HEK293 (cell line): ENCODE measurements around the gene GATC.
A peak's percentile ranks its signal among the peaks of the same experiment; 100 is the strongest.

ENCODE experiments used
- CTCF ChIA-PET: fragments of 350-600 bp; formaldehyde crosslinking; extraction: SDS; loops from one replicate; lab custom pipeline; 2021; ENCODE audit warnings: antibody characterized with exemption; lab: Yijun Ruan, JAX
- POLR2A ChIA-PET: fragments of 300-600 bp; formaldehyde crosslinking; extraction: SDS; loops from one replicate; lab custom pipeline; 2020; ENCODE audit warnings: antibody characterized with exemption, inconsistent platforms; lab: Yijun Ruan, JAX
- H3K27ac ChIP-seq: fragments of 200-500 bp; sonication (Bioruptor generic); 2 replicates; pipeline ENCODE4 v1.5.1; 2014; ENCODE audit warnings: low read depth, low read length, control low read depth, inconsistent platforms; ENCODE audit errors: extremely low read depth
- H3K36me3 ChIP-seq, 2 experiments: fragments of 200-500 bp in 1 of 2; sonication (Bioruptor generic) in 1 of 2; 1 replicate in 1 of 2; 2 replicates in 1 of 2; pipeline ENCODE4 v1.5.1; 2014 to 2017; ENCODE audit warnings: inconsistent platforms in 2 of 2, low read length in 2 of 2; ENCODE audit not compliant: control insufficient read depth in 2 of 2, insufficient read depth in 1 of 2
- H3K4me1 ChIP-seq: fragments of 200-500 bp; sonication (Bioruptor generic); 2 replicates; pipeline ENCODE4 v1.5.1; 2014; ENCODE audit warnings: mild to moderate bottlenecking, low read length, inconsistent platforms; ENCODE audit not compliant: control insufficient read depth, insufficient read depth
- H3K4me3 ChIP-seq: 2 replicates; pipeline ENCODE4 v1.5.1; 2011; ENCODE audit warnings: low read depth, mild to moderate bottlenecking, control low read depth, low read length, moderate library complexity
- H3K9me3 ChIP-seq: fragments of 200-500 bp; sonication (Bioruptor generic); 2 replicates; pipeline ENCODE4 v1.5.1; 2014; ENCODE audit warnings: low read depth, low read length, inconsistent platforms; ENCODE audit not compliant: control insufficient read depth, insufficient read depth
- GFI1B ChIP-seq: fragments of 450-650 bp; formaldehyde crosslinking; IDR thresholded peaks from 2 replicates; pipeline ENCODE4 v1.5.1; 2016; ENCODE audit warnings: missing biosample characterization, missing genetic modification characterization
- GLIS1 ChIP-seq: fragments of 450-650 bp; formaldehyde crosslinking; IDR thresholded peaks from 2 replicates; pipeline ENCODE4 v1.5.1; 2016; ENCODE audit warnings: missing biosample characterization, missing genetic modification characterization
- HIC1 ChIP-seq: fragments of 450-650 bp; formaldehyde crosslinking; IDR thresholded peaks from 2 replicates; pipeline ENCODE4 v1.5.1; 2016; ENCODE audit warnings: missing biosample characterization, missing genetic modification characterization
- OSR2 ChIP-seq: fragments of 450-650 bp; formaldehyde crosslinking; IDR thresholded peaks from 2 replicates; pipeline ENCODE4 v1.5.1; 2016; ENCODE audit warnings: missing biosample characterization, missing genetic modification characterization
- PATZ1 ChIP-seq: fragments of 450-650 bp; formaldehyde crosslinking; IDR thresholded peaks from 2 replicates; pipeline ENCODE4 v1.5.1; 2016; ENCODE audit warnings: missing biosample characterization, missing genetic modification characterization
- PBX3 ChIP-seq: sonication (generic); formaldehyde crosslinking; IDR thresholded peaks from 2 replicates; pipeline ENCODE4 v1.8.1; 2022; ENCODE audit warnings: mild to moderate bottlenecking, moderate library complexity, missing genetic modification reagents
- PRDM1 ChIP-seq: fragments of 450-650 bp; formaldehyde crosslinking; IDR thresholded peaks from 2 replicates; pipeline ENCODE4; 2016; ENCODE audit warnings: missing biosample characterization, missing genetic modification characterization
- SP3 ChIP-seq: fragments of 450-650 bp; formaldehyde crosslinking; IDR thresholded peaks from 2 replicates; pipeline ENCODE4 v1.5.1; 2016; ENCODE audit warnings: missing biosample characterization, missing genetic modification characterization
- ZBTB44 ChIP-seq: fragments of 450-650 bp; IDR thresholded peaks from 2 replicates; pipeline ENCODE4 v1.5.1; 2018; ENCODE audit warnings: missing biosample characterization, mild to moderate bottlenecking, missing genetic modification characterization
- ZBTB8A ChIP-seq: fragments of 450-650 bp; formaldehyde crosslinking; IDR thresholded peaks from 2 replicates; pipeline ENCODE4 v1.5.1; 2016; ENCODE audit warnings: missing biosample characterization, missing genetic modification characterization
- ZEB2 ChIP-seq: fragments of 450-650 bp; formaldehyde crosslinking; IDR thresholded peaks from 2 replicates; pipeline ENCODE4 v1.5.1; 2016; ENCODE audit warnings: missing biosample characterization, missing genetic modification characterization
- ZNF121 ChIP-seq: fragments of 450-650 bp; formaldehyde crosslinking; IDR thresholded peaks from 2 replicates; pipeline ENCODE4 v1.5.1; 2016; ENCODE audit warnings: missing biosample characterization, missing genetic modification characterization
- ZNF362 ChIP-seq: fragments of 450-650 bp; formaldehyde crosslinking; IDR thresholded peaks from 2 replicates; pipeline ENCODE4 v1.5.1; 2016; ENCODE audit warnings: missing biosample characterization, missing genetic modification characterization
- ZNF391 ChIP-seq: fragments of 450-650 bp; formaldehyde crosslinking; IDR thresholded peaks from 2 replicates; pipeline ENCODE4 v1.5.1; 2016; ENCODE audit warnings: low read depth, missing biosample characterization, missing genetic modification characterization, borderline replicate concordance
- ZNF449 ChIP-seq: fragments of 450-650 bp; formaldehyde crosslinking; IDR thresholded peaks from 2 replicates; pipeline ENCODE4 v1.5.1; 2017; ENCODE audit warnings: missing biosample characterization, mild to moderate bottlenecking, missing genetic modification characterization, moderate library complexity
- ZNF610 ChIP-seq: fragments of 450-650 bp; formaldehyde crosslinking; IDR thresholded peaks from 2 replicates; pipeline ENCODE4 v1.5.1; 2016; ENCODE audit warnings: missing biosample characterization, missing genetic modification characterization, borderline replicate concordance
- ZNF670 ChIP-seq: fragments of 450-650 bp; formaldehyde crosslinking; IDR thresholded peaks from 2 replicates; pipeline ENCODE4 v1.5.1; 2016; ENCODE audit warnings: missing biosample characterization, missing genetic modification characterization, low read depth
- ZNF692 ChIP-seq: fragments of 450-650 bp; formaldehyde crosslinking; IDR thresholded peaks from 2 replicates; pipeline ENCODE4 v1.5.1; 2016; ENCODE audit warnings: missing biosample characterization, missing genetic modification characterization

Gene GATC

GRCh38 chr12:120473807-120474615, 27.8 kb downstream of the GATC start:
- Histone ChIP-seq H3K4me1 (peaks cover 8% of the 10 kb centered on the region; the same call in 1 of the 2 replicates), H3K4me3 (no peak overlapping the region), H3K27ac (no peak overlapping the region), H3K9me3 (no peaks in the 10 kb centered on the region), H3K36me3 (no peaks in the 10 kb centered on the region; a peak in 1 of 3 replicates)
- TF ChIP-seq OSR2 (tag by site-specific recombination), result 0 out of 2 replicates have a peak, but pooled peaks have one; percentile 29
- TF ChIP-seq ZNF692, result no peak
- TF ChIP-seq ZNF610 (tag by site-specific recombination), result no peak
- no peak for TF ChIP-seq PATZ1 (tag by site-specific recombination)
- TF ChIP-seq ZBTB44 (tag by site-specific recombination), result peak; percentile 83
- TF ChIP-seq ZNF449 (tag by site-specific recombination), result peak; percentile 75; the same call in 1 of the 2 replicates
- TF ChIP-seq ZNF121 (tag by site-specific recombination), result peak; percentile 75; the same call in 1 of the 2 replicates
- TF ChIP-seq GLIS1 (tag by site-specific recombination), result 0 out of 2 replicates have a peak, but pooled peaks have one; percentile 6
- peak; percentile 70 for TF ChIP-seq ZNF362 (tag by site-specific recombination)
- TF ChIP-seq HIC1 (tag by site-specific recombination), result 0 out of 2 replicates have a peak, but pooled peaks have one; percentile 12
- CTCF ChIA-PET, result interaction anchor here (0.6 to 2.3 kb wide), 9 partner anchors 9 to 177 kb away, joined by 3 to 8 read pairs (median 3); no protein-coding TSS in a partner anchor
- POLR2A ChIA-PET, result interaction anchor here (0.8 to 1.9 kb wide), 8 partner anchors 9 to 107 kb away, joined by 3 to 22 read pairs (median 3); partner anchors contain the start of genes COQ5, DYNLL1 and POP5

GRCh38 chr12:120474616-120474960, 28.3 kb downstream of the GATC start:
- no peaks in the 10 kb centered on the region; a peak in 1 of 3 replicates for H3K36me3 ChIP-seq
- POLR2A ChIA-PET, result interaction anchor here (0.8 to 1.9 kb wide), 9 partner anchors 9 to 107 kb away, joined by 3 to 22 read pairs (median 3); partner anchors contain the start of genes COQ5, DYNLL1 and POP5
- H3K4me1 ChIP-seq, result peaks cover 8% of the 10 kb centered on the region; the same call in 1 of the 2 replicates
- H3K27ac ChIP-seq, result no peak overlapping the region
- no peaks in the 10 kb centered on the region for H3K9me3 ChIP-seq
- CTCF ChIA-PET, result interaction anchor here (0.6 to 2.3 kb wide), 6 partner anchors 10 to 160 kb away, joined by 3 to 8 read pairs (median 3); no protein-coding TSS in a partner anchor
- no peak overlapping the region for H3K4me3 ChIP-seq
- no peak for TF ChIP-seq ZBTB8A (tag by site-specific recombination)
- TF ChIP-seq GFI1B (tag by site-specific recombination), result no peak
- peak; percentile 39; the same call in 1 of the 2 replicates for TF ChIP-seq SP3 (tag by site-specific recombination)
- TF ChIP-seq ZNF670, result no peak
- peak; percentile 87 for TF ChIP-seq PRDM1 (tag by site-specific recombination)
- no peak for TF ChIP-seq PBX3
- no peak; the same call in 1 of the 2 replicates for TF ChIP-seq ZEB2 (tag by site-specific recombination)
- no peak for TF ChIP-seq ZNF391 (tag by site-specific recombination)
- TF ChIP-seq ZNF449 (tag by site-specific recombination), result no peak
